Endothelial cell of umbilical vein (primary cell): ENCODE results near the gene KIFC1. TPM values are rescaled to one million over a fixed set of nuclear protein-coding genes. Genes with fewer than 3 reads are reported as not detected.

ENCODE experiments used
- BruUV-seq: library from RNA; stranded (reverse); fragments of 400-500 nt; replicated peaks from 2 replicates; lab custom pipeline; 2021; lab: Mats Ljungman, UMichigan
- CTCF ChIA-PET: fragments of 300-600, 350-600 bp; sonication (Branson Sonifier 250); formaldehyde crosslinking; loops from one replicate; lab custom pipeline; 2021; ENCODE audit warnings: antibody characterized with exemption, inconsistent platforms; lab: Charles Lee
- POLR2A ChIA-PET: fragments of 300-600, 350-600 bp; sonication (Branson Sonifier 250); formaldehyde crosslinking; loops from one replicate; lab custom pipeline; 2021; ENCODE audit warnings: antibody characterized with exemption, inconsistent platforms; lab: Charles Lee
- DNase-seq: peaks from one replicate; pipeline ENCODE4 v3.0.0-alpha.2; 2011; ENCODE audit warnings: low read depth, low spot score
- FAIRE-seq: peaks from 2 replicates; lab custom pipeline; 2011; peaks lifted over from hg19 to GRCh38; lab: Jason Lieb, UNC
- H2AFZ ChIP-seq: 2 replicates; pipeline ENCODE4 v1.6.0; 2012; ENCODE audit warnings: low read depth, low read length, control low read depth, inconsistent platforms
- H3K27ac ChIP-seq: 2 replicates; pipeline ENCODE4 v1.5.1; 2011; ENCODE audit warnings: low read depth, mild to moderate bottlenecking, control low read depth, low read length, moderate library complexity; ENCODE audit not compliant: insufficient read depth
- H3K27me3 ChIP-seq, 2 experiments: 2 replicates each; pipeline versions ENCODE4 v1.6.0 to v1.6.1; 2011; ENCODE audit warnings: low read length in 2 of 2, mixed read lengths in 1 of 2; ENCODE audit not compliant: control insufficient read depth in 2 of 2, insufficient read depth in 2 of 2
- H3K36me3 ChIP-seq, 2 experiments: 2 replicates in 1 of 2; 3 replicates in 1 of 2; pipeline ENCODE4 v1.5.1; 2011; ENCODE audit warnings: low read length in 2 of 2, mild to moderate bottlenecking in 1 of 2, moderate library complexity in 1 of 2; ENCODE audit not compliant: control insufficient read depth in 2 of 2, insufficient read depth in 2 of 2; ENCODE audit errors: extremely low read depth in 1 of 2
- H3K4me1 ChIP-seq: 3 replicates; pipeline ENCODE4 v1.5.1; 2011; ENCODE audit warnings: mild to moderate bottlenecking, low read length; ENCODE audit not compliant: control insufficient read depth, insufficient read depth; ENCODE audit errors: extremely low read depth
- H3K4me2 ChIP-seq: 2 replicates; pipeline ENCODE4 v1.6.1; 2011; ENCODE audit warnings: low read length, control low read depth, mixed read lengths; ENCODE audit not compliant: insufficient read depth
- H3K4me3 ChIP-seq, 3 experiments: fragments of 200-600 bp in 1 of 3; sonication (generic), shearing (Covaris generic) in 1 of 3; replicated peaks in 1 of 3; 2 replicates each; pipeline ENCODE4 v1.5.1; 2011 to 2016; ENCODE audit warnings: control low read depth in 3 of 3, low read length in 3 of 3, mild to moderate bottlenecking in 2 of 3, inconsistent platforms in 1 of 3, low read depth in 1 of 3, moderate library complexity in 1 of 3; ENCODE audit not compliant: insufficient read depth in 1 of 3
- H3K79me2 ChIP-seq: 2 replicates; pipeline ENCODE4 v1.6.0; 2012; ENCODE audit warnings: low read length, inconsistent platforms; ENCODE audit not compliant: control insufficient read depth, insufficient read depth
- H3K9ac ChIP-seq: replicated peaks from 2 replicates; pipeline ENCODE3; 2011; ENCODE audit warnings: low read length, control low read depth; ENCODE audit not compliant: insufficient read depth; ENCODE audit errors: extremely low read depth
- H3K9me1 ChIP-seq: replicated peaks from 3 replicates; pipeline ENCODE4 v1.6.0; 2011; ENCODE audit warnings: mild to moderate bottlenecking, low read length; ENCODE audit not compliant: control insufficient read depth, insufficient read depth; ENCODE audit errors: extremely low read depth
- H3K9me3 ChIP-seq: replicated peaks from 2 replicates; pipeline ENCODE4 v1.5.1; 2012; ENCODE audit warnings: low read length, inconsistent platforms; ENCODE audit not compliant: control insufficient read depth, insufficient read depth
- H4K20me1 ChIP-seq: replicated peaks from 2 replicates; pipeline ENCODE3; 2011; ENCODE audit warnings: mild to moderate bottlenecking, low read length; ENCODE audit not compliant: control insufficient read depth, insufficient read depth; ENCODE audit errors: extremely low read depth
- EZH2 ChIP-seq: IDR thresholded peaks from 2 replicates; pipeline ENCODE4 v1.6.1; 2012; ENCODE audit warnings: borderline replicate concordance, low read depth, mild to moderate bottlenecking, moderate library complexity, low read length, inconsistent platforms; ENCODE audit not compliant: severe bottlenecking
- FOS ChIP-seq: IDR thresholded peaks from 2 replicates; pipeline ENCODE4 v1.6.1; 2011; ENCODE audit warnings: mild to moderate bottlenecking, low read length, moderate library complexity, borderline replicate concordance; ENCODE audit not compliant: insufficient read depth
- GATA2 ChIP-seq: IDR thresholded peaks from 2 replicates; pipeline ENCODE4 v1.7.0; 2011; ENCODE audit warnings: low read depth, mild to moderate bottlenecking, moderate library complexity, mixed read lengths, low read length; ENCODE audit not compliant: insufficient read length, insufficient read depth
- JUN ChIP-seq: IDR thresholded peaks from 2 replicates; pipeline ENCODE4 v1.6.1; 2011; ENCODE audit warnings: borderline replicate concordance, low read depth; ENCODE audit not compliant: insufficient read length, insufficient read depth
- MYC ChIP-seq: IDR thresholded peaks from one replicate; pipeline ENCODE4 v1.6.1; 2011; ENCODE audit warnings: mild to moderate bottlenecking, low read depth, low read length
- POLR2A ChIP-seq: IDR thresholded peaks from 2 replicates; pipeline ENCODE4 v1.6.1; 2012; ENCODE audit warnings: low read depth, mild to moderate bottlenecking, control low read depth, low read length
- POLR2AphosphoS5 ChIP-seq: IDR thresholded peaks from 2 replicates; pipeline ENCODE4 v1.6.1; 2012; ENCODE audit warnings: low read depth, mild to moderate bottlenecking, control low read depth, low read length, moderate library complexity; ENCODE audit not compliant: insufficient read depth
- dilution Hi-C: fragments of 300-500 bp; cut with MboI; formaldehyde crosslinking; loops from one replicate; pipeline ENCODE4 v1.15.0; 2019; ENCODE audit warnings: low sequenced_read_pairs; ENCODE audit not compliant: extremely low pct_ligation_motif_present
- intact Hi-C: fragments of 100-400 bp; cut with micrococcal nuclease; formaldehyde crosslinking; loops from one replicate; pipeline ENCODE4 v1.10.0; 2022
- polyA plus RNA-seq, 4 experiments: library from polyadenylated mRNA; depleted of rRNA in 3 of 4; stranded (reverse) in 3 of 4; unstranded in 1 of 4; fragments of >200 nt; gene quantifications; 2 replicates each; pipeline versions ENCODE4 v1.2.1 to v1.2.3, GENCODE V29; 2011 to 2012; ENCODE audit warnings: missing spikeins in 1 of 4
- total RNA-seq: library from RNA; stranded (reverse); gene quantifications from 2 replicates; pipeline ENCODE4 v1.2.3, GENCODE V29; 2021
- TF ChIP-seq, protein P1 (sequence below): IDR thresholded peaks from 2 replicates; pipeline ENCODE4 v1.6.1; 2011; ENCODE audit not compliant: insufficient read depth, insufficient read length
- TF ChIP-seq, protein P2 (sequence below), 2 donors: IDR thresholded peaks; 1 replicate in 1 of 2; 2 replicates in 1 of 2; pipeline ENCODE4 v1.5.1; 2011; ENCODE audit warnings: low read length in 2 of 2, mild to moderate bottlenecking in 2 of 2, moderate library complexity in 2 of 2, control low read depth in 1 of 2, inconsistent platforms in 1 of 2, low read depth in 1 of 2; ENCODE audit not compliant: insufficient read depth in 1 of 2; ENCODE audit errors: extremely low read depth in 1 of 2

The KIFC1 gene
- total and polyA plus RNA-seq, 2 donors (not counting 3 experiments of a cell fraction or from before 2014, with no cell fraction given) = 39.3 to 63.4 TPM

DNA sequence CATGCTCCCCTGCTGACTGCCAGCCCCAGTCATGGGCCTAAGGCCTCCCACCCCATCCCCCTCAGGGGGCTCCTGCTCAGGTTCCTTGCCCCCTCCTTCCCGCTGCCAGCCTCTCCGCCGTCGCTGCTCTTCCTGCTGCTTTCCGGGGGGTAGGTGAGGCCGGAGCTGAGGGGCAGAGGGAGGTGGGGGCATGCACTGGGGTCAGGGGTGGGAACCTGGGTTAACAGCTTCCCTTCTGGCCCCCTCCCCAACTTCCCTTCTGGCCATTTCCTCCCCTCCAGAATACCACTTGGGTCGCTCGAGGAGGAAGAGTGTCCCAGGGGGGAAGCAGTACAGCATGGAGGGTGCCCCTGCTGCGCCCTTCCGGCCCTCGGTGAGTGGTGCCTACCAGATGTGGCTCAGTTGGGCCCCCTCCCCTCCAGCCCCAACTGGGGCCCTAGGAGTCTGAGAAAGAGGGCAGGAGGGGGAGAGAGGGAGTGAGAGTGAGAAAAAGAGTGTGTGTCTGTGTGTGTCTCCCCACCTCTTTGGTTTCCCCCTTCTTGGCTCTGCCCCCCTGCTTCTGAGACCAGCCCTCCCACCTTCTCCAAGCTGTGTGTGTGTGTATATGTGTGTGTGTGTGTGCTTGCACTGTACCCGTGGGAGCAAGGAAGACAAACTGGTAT is 40.4 kb downstream of the KIFC1 start:
- intact Hi-C loops (loop anchor here (1.0 kb wide), 1 partner anchor 22 kb away; the partner anchor contains the start of gene ZBTB9), dilution Hi-C loops (no loop called here)
- POLR2A ChIA-PET = no interaction called here
- no peak for DNase-seq
- Histone ChIP-seq H3K4me3 (no peak overlapping the region), H2AFZ (no peak overlapping the region), H3K4me1 (peaks cover 25% of the 10 kb centered on the region), H3K27ac (no peak overlapping the region), H3K4me2 (no peak overlapping the region), H3K79me2 (no peaks in the 10 kb centered on the region), H3K9ac (no peak overlapping the region), H3K9me1 (no peaks in the 10 kb centered on the region), H3K9me3 (no peaks in the 10 kb centered on the region), H3K36me3 (peaks cover 3 to 4% of the 10 kb centered on the region in 2 experiments), H4K20me1 (no peaks in the 10 kb centered on the region), H3K27me3 (no peaks in the 10 kb centered on the region)
- BruUV-seq = no TSS peak
- CTCF ChIA-PET = no interaction called here
- no peak for FAIRE-seq
- TF ChIP-seq GATA2 = no peak
- TF ChIP-seq POLR2A = no peak
- no peak for TF ChIP-seq FOS
- TF ChIP-seq MYC = no peak
- TF ChIP-seq, protein P1, sequence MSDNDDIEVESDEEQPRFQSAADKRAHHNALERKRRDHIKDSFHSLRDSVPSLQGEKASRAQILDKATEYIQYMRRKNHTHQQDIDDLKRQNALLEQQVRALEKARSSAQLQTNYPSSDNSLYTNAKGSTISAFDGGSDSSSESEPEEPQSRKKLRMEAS = no peak
- TF ChIP-seq, protein P2, sequence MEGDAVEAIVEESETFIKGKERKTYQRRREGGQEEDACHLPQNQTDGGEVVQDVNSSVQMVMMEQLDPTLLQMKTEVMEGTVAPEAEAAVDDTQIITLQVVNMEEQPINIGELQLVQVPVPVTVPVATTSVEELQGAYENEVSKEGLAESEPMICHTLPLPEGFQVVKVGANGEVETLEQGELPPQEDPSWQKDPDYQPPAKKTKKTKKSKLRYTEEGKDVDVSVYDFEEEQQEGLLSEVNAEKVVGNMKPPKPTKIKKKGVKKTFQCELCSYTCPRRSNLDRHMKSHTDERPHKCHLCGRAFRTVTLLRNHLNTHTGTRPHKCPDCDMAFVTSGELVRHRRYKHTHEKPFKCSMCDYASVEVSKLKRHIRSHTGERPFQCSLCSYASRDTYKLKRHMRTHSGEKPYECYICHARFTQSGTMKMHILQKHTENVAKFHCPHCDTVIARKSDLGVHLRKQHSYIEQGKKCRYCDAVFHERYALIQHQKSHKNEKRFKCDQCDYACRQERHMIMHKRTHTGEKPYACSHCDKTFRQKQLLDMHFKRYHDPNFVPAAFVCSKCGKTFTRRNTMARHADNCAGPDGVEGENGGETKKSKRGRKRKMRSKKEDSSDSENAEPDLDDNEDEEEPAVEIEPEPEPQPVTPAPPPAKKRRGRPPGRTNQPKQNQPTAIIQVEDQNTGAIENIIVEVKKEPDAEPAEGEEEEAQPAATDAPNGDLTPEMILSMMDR (IDR thresholded peaks at IDR 0.05; ENCODE audit: extremely low read depth in 1 of 2, insufficient read depth in 1 of 2, low read depth in 1 of 2, low read length in 2 of 2) = no peak
- no peak for TF ChIP-seq JUN
- no peak for TF ChIP-seq POLR2AphosphoS5
- TF ChIP-seq EZH2 = no peak
